Measurements from ENCODE around the gene SCAMP5.

DNA sequence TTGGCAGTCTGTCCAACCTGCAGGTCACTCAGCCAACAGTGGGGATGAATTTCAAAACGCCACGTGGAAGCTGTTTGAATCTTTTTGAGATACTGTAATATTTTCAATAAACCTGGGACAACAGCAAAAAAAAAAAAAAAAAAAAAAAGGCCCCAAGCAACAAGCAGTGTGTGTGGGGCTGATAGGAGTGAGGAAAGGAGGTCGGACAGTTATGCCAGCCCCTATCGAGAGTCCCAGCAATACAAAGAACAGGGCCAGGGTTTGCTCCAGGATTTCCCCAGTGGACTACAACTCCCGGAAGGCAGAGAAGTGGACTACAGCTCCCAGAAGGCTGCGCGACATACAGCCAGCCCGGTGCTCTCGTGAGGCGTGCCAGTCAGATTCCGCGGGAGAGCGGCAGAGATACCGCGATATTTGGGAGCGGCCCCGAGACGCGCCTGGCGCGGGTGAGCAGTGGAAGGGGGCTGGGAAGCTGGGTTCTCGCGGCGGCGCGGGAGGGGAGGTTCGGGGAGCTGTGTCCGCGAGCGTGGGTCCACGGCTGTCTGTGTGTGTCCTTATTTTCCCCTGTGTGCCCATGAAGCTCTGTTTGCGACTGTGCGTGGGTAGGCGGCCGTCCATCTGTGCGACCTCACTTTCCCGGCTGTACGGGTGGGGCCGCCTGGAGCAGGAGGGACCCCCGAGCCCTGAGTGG lies 28.0 kb downstream of the SCAMP5 start, which contains the start of gene PPCDC:
- TF ChIP-seq, protein P1, sequence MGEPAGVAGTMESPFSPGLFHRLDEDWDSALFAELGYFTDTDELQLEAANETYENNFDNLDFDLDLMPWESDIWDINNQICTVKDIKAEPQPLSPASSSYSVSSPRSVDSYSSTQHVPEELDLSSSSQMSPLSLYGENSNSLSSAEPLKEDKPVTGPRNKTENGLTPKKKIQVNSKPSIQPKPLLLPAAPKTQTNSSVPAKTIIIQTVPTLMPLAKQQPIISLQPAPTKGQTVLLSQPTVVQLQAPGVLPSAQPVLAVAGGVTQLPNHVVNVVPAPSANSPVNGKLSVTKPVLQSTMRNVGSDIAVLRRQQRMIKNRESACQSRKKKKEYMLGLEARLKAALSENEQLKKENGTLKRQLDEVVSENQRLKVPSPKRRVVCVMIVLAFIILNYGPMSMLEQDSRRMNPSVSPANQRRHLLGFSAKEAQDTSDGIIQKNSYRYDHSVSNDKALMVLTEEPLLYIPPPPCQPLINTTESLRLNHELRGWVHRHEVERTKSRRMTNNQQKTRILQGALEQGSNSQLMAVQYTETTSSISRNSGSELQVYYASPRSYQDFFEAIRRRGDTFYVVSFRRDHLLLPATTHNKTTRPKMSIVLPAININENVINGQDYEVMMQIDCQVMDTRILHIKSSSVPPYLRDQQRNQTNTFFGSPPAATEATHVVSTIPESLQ (CRISPR knock-in tag; IDR thresholded peaks at IDR 0.05): no peak
- TF ChIP-seq, protein P2, sequence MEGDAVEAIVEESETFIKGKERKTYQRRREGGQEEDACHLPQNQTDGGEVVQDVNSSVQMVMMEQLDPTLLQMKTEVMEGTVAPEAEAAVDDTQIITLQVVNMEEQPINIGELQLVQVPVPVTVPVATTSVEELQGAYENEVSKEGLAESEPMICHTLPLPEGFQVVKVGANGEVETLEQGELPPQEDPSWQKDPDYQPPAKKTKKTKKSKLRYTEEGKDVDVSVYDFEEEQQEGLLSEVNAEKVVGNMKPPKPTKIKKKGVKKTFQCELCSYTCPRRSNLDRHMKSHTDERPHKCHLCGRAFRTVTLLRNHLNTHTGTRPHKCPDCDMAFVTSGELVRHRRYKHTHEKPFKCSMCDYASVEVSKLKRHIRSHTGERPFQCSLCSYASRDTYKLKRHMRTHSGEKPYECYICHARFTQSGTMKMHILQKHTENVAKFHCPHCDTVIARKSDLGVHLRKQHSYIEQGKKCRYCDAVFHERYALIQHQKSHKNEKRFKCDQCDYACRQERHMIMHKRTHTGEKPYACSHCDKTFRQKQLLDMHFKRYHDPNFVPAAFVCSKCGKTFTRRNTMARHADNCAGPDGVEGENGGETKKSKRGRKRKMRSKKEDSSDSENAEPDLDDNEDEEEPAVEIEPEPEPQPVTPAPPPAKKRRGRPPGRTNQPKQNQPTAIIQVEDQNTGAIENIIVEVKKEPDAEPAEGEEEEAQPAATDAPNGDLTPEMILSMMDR (IDR thresholded peaks at IDR 0.05): no peak
- TF ChIP-seq ZNF138 (CRISPR knock-in tag; conservative IDR thresholded peaks at IDR 0.05): no peak
- no peak for TF ChIP-seq ZNF671 (CRISPR knock-in tag; IDR thresholded peaks at IDR 0.05)
- TF ChIP-seq JUN (CRISPR knock-in tag; IDR thresholded peaks at IDR 0.05): no peak
- TF ChIP-seq, protein P3, sequence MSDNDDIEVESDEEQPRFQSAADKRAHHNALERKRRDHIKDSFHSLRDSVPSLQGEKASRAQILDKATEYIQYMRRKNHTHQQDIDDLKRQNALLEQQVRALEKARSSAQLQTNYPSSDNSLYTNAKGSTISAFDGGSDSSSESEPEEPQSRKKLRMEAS (CRISPR knock-in tag; IDR thresholded peaks at IDR 0.05): peak; percentile 58; the same call in 1 of the 2 replicates
- TF ChIP-seq SP1 (CRISPR knock-in tag; conservative IDR thresholded peaks at IDR 0.05): peak; percentile 54
- TF ChIP-seq, protein P4, sequence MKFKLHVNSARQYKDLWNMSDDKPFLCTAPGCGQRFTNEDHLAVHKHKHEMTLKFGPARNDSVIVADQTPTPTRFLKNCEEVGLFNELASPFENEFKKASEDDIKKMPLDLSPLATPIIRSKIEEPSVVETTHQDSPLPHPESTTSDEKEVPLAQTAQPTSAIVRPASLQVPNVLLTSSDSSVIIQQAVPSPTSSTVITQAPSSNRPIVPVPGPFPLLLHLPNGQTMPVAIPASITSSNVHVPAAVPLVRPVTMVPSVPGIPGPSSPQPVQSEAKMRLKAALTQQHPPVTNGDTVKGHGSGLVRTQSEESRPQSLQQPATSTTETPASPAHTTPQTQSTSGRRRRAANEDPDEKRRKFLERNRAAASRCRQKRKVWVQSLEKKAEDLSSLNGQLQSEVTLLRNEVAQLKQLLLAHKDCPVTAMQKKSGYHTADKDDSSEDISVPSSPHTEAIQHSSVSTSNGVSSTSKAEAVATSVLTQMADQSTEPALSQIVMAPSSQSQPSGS (CRISPR knock-in tag; IDR thresholded peaks at IDR 0.05; ENCODE audit: borderline replicate concordance, low read depth): no peak
- TF ChIP-seq, protein P5, sequence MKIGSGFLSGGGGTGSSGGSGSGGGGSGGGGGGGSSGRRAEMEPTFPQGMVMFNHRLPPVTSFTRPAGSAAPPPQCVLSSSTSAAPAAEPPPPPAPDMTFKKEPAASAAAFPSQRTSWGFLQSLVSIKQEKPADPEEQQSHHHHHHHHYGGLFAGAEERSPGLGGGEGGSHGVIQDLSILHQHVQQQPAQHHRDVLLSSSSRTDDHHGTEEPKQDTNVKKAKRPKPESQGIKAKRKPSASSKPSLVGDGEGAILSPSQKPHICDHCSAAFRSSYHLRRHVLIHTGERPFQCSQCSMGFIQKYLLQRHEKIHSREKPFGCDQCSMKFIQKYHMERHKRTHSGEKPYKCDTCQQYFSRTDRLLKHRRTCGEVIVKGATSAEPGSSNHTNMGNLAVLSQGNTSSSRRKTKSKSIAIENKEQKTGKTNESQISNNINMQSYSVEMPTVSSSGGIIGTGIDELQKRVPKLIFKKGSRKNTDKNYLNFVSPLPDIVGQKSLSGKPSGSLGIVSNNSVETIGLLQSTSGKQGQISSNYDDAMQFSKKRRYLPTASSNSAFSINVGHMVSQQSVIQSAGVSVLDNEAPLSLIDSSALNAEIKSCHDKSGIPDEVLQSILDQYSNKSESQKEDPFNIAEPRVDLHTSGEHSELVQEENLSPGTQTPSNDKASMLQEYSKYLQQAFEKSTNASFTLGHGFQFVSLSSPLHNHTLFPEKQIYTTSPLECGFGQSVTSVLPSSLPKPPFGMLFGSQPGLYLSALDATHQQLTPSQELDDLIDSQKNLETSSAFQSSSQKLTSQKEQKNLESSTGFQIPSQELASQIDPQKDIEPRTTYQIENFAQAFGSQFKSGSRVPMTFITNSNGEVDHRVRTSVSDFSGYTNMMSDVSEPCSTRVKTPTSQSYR (CRISPR knock-in tag; IDR thresholded peaks at IDR 0.05): no peak
- TF ChIP-seq MYBL2 (CRISPR knock-in tag; IDR thresholded peaks at IDR 0.05): 0 out of 2 replicates have a peak, but pooled peaks have one; percentile 59
- TF ChIP-seq, protein P6, sequence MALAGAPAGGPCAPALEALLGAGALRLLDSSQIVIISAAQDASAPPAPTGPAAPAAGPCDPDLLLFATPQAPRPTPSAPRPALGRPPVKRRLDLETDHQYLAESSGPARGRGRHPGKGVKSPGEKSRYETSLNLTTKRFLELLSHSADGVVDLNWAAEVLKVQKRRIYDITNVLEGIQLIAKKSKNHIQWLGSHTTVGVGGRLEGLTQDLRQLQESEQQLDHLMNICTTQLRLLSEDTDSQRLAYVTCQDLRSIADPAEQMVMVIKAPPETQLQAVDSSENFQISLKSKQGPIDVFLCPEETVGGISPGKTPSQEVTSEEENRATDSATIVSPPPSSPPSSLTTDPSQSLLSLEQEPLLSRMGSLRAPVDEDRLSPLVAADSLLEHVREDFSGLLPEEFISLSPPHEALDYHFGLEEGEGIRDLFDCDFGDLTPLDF (CRISPR knock-in tag; IDR thresholded peaks at IDR 0.05): no peak

Data from WTC11 (cell line).